ENCODE results near the gene WWC1. TPM values are rescaled to one million over a fixed set of nuclear protein-coding genes. Genes with fewer than 3 reads are reported as not detected.

Gene WWC1
- total and polyA plus RNA-seq, 9 of the 15 experiments (the other 6 are each of a cell fraction or from before 2014, with no cell fraction given) = under 0.01 to 0.54 (median 0.42) TPM; not detected in 6

DNA sequence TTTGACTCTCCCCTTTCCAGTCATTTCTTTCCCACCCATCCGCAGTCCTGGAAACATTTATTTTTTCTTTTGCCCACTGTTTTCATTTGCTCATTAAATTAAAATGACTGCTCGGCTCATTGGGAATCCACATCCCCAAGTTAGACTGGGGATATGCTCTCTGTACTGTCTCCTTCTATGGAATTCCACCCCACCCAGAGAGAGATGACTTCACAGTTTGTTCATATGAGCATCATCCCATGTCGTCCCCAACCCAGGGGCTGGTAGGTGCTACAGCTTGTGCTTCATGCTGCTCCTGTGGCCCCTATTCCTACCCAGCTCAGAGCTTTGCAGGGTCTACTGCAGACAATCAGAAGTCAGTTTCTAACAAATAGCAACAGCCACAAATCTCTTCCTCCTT lies 178.4 kb downstream of the WWC1 start:
- Histone ChIP-seq H3K4me2 (ENCODE audit: insufficient read depth, low read length) (no peak overlapping the region), H3K36me3 (ENCODE audit: control insufficient read depth, insufficient read depth, low read length) (no peaks in the 10 kb centered on the region), H3K27ac (ENCODE audit: extremely low read depth, low read depth, low read length) (no peak overlapping the region), H2AFZ (ENCODE audit: low read depth, low read length) (no peak overlapping the region), H3K9me3 (replicated peaks; ENCODE audit: control insufficient read depth, insufficient read depth, low read depth, low read length) (no peaks in the 10 kb centered on the region), H3K27me3 (ENCODE audit: control insufficient read depth in 2 of 2, insufficient read depth in 2 of 2, low read length in 2 of 2) (peaks cover 23 to 68% of the 10 kb centered on the region in 2 experiments), H3K4me3 (no peak overlapping the region), H3K9me1 (ENCODE audit: control insufficient read depth, insufficient read depth, low read length) (no peaks in the 10 kb centered on the region), H3K79me2 (ENCODE audit: control insufficient read depth, insufficient read depth, low read length) (no peaks in the 10 kb centered on the region), H4K20me1 (replicated peaks; ENCODE audit: control insufficient read depth, insufficient read depth, low read length) (no peaks in the 10 kb centered on the region), H3K9ac (ENCODE audit: insufficient read depth in 1 of 2, low read depth in 2 of 2, low read length in 2 of 2) (no peak overlapping the region), H3K4me1 (replicated peaks in 1 of 2; ENCODE audit: control insufficient read depth in 2 of 2, insufficient read depth in 2 of 2, low read length in 2 of 2) (no peaks in the 10 kb centered on the region)
- intact Hi-C loops (cut with micrococcal nuclease) = no loop called here
- ChIA-PET CTCF (ENCODE audit: low intra/inter-chr PET ratio) (no interaction called here), POLR2A (no interaction called here)
- TF ChIP-seq NCOA1 (IDR thresholded peaks at IDR 0.05; ENCODE audit: low read depth) (no peak), ZNF57 (CRISPR knock-in tag; IDR thresholded peaks at IDR 0.05) (no peak), ARID3A (IDR thresholded peaks at IDR 0.05; ENCODE audit: borderline replicate concordance, low read depth, low read length) (no peak), CBX8 (IDR thresholded peaks at IDR 0.05; ENCODE audit: borderline replicate concordance, extremely low read depth, low read depth, low read length, poor library complexity, severe bottlenecking) (no peak), RBM22 (IDR thresholded peaks at IDR 0.05; ENCODE audit: low read depth, low read length, poor library complexity, severe bottlenecking) (no peak), GTF2F1 (IDR thresholded peaks at IDR 0.05; ENCODE audit: low read depth, low read length) (no peak), GABPA (tag; conservative IDR thresholded peaks at IDR 0.05; ENCODE audit: low read depth) (no peak), POLR2B (IDR thresholded peaks at IDR 0.05; ENCODE audit: low read depth, partially characterized antibody) (no peak), CTCFL (IDR thresholded peaks at IDR 0.05; ENCODE audit: borderline replicate concordance, insufficient read depth, low read depth, low read length, poor library complexity, severe bottlenecking) (no peak)
- TF ChIP-seq, protein P1, sequence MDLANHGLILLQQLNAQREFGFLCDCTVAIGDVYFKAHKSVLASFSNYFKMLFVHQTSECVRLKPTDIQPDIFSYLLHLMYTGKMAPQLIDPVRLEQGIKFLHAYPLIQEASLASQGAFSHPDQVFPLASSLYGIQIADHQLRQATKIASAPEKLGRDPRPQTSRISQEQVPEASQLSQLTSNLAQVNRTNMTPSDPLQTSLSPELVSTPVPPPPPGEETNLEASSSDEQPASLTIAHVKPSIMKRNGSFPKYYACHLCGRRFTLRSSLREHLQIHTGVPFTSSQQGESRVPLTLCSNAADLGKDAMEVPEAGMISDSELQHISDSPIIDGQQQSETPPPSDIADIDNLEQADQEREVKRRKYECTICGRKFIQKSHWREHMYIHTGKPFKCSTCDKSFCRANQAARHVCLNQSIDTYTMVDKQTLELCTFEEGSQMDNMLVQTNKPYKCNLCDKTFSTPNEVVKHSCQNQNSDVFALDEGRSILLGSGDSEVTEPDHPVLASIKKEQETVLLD (IDR thresholded peaks at IDR 0.05) = no peak
- WGBS (ENCODE audit: insufficient coverage, low coverage, missing lambda C conversion rate) = 4% methylated on average over 3 of the region's 3 CpGs
- in situ Hi-C loops (cut with MboI) = no loop called here
- ATAC-seq = no peak
- no peak for DNase-seq (ENCODE audit: extremely low read depth in 1 of 4, low spot score in 3 of 4)
- no TSS peak for BruUV-seq (replicated peaks)
- FAIRE-seq = no peak

Data from K562 (cell line).